NCI-H510A (cell line): ENCODE measurements around the gene SLC22A1.
"Not testable (repeated sequence)": the region's sequence is repeated elsewhere in the genome, so short reads cannot be mapped to it uniquely, and the experiment has no call there.

Source experiments
- DNase-seq: peaks from one replicate; lab custom pipeline; 2025; lab: John Stamatoyannopoulos, UW

Gene SLC22A1

DNA sequence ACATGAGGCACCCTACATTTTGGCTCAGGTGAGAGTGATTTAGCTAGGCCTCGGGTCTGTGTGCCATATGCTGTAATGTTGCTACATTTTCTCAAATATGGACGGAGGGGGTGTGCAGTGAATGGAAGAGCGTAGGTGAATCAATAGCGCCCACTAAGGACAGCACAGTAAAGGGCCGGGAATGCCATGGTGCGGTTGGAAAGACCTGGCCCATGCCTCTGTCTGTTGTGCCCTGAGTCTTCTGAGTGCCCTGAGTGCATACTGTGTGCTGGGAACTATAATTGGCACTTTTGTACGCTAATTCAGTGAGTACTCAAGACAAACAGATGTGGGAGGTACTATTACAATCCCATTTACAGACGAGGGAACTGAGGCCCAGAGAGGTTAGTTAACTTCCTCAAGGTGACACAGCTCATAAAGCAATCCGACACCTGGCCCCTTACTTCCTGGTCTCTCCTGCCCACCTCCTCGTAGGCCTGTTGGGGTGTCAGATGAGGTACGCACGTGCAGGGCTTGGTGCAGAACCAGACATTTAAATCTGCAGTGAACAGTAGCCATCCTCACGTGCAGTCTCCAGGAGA is 17.3 kb downstream of the SLC22A1 start:
- DNase-seq: no peak

DNA sequence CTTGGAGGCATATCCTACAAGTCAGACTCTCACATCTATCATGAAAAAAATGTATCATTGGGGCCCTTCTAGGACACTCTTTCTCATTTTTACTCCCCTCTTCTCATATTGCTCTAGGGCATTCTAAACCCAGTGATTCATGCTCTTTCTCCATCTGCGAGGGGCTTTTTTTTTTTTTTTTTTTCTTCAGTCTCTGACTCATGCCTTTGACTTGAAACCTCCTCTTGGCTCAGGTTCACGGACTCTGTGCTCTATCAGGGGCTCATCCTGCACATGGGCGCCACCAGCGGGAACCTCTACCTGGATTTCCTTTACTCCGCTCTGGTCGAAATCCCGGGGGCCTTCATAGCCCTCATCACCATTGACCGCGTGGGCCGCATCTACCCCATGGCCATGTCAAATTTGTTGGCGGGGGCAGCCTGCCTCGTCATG is 17.8 kb downstream of the SLC22A1 start:
- DNase-seq: no peak

DNA sequence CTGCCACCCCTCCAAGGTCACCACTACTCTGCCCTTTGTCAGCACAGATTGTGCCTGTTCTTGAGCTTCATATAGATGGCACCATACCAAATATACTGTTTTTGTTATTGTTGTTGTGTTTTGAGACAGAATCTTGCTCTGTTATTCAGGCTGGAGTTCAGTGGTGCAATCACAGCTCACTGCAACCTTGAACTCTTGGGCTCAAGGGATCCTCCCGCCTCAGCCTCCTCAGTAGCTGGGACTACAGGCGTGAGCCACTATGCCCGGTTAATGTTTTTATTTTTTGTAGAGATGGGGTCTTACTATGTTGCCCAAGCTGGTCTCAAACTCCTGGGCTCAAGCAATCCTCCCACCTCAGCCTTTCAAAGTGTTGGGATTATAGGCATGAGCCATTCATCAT is 18.9 kb downstream of the SLC22A1 start:
- not testable (repeated sequence) for DNase-seq

DNA sequence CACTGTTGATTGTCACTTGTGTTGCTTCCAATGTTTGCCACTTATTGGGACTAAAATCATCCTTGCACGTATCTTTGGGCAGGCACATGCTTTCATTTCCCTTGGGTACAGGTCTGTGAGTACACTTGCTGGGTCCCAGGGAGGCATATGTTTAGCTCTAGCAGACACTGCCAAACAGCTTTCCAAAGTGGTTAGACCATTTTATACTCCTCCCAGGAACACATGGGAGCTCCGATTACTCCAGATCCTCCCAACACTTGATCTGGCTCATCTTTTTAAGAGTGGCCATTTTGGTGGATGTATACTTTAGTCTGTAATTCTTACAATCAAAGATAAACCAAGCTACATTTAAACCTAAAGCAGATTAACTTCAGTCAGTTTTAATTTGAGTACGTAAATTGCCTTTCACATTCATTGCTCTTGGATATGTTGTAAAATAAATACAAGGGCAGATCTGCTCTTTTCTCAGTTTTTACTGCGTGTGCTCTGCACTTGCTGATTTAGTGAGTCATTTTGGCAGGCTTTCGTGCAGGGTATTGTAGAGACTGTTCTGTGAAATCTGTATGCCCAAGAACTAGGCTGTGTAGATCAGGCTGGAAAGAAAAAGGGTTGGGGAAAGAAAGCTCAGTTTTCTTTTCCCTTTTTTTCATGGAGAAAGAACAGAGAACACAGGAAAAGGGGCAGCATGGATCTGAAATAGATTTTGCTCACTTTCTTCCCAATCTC is 19.5 kb downstream of the SLC22A1 start:
- DNase-seq: no peak

DNA sequence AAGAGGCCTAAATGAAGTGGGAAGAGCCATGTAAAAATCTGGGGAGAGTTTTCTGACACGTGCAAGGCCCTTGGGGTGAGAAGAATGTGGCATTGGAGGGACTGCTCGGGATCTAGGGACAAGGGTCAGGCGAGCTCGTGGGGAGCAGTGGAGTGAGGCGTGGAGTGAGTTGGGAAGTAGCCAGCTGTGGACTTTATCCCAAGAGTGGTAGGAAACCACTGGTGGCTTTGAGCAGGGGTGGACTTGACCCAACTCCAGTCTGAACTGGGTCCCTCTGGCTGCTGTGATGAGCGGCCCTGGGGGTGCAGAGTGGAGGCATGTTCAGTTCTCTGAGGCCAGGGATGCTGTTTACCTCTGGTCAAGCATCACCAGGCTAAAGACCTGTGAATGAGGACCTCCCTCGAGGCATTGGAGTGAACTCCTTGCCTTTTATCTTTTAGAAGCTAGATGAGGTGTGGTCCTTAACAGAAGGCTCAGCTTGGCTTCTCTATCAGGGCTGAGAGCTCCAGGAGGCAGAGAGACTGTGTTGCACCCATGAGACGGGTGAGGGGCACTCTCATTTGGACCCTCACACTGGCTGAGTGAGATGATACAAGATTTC is 20.6 kb downstream of the SLC22A1 start:
- DNase-seq: no peak

DNA sequence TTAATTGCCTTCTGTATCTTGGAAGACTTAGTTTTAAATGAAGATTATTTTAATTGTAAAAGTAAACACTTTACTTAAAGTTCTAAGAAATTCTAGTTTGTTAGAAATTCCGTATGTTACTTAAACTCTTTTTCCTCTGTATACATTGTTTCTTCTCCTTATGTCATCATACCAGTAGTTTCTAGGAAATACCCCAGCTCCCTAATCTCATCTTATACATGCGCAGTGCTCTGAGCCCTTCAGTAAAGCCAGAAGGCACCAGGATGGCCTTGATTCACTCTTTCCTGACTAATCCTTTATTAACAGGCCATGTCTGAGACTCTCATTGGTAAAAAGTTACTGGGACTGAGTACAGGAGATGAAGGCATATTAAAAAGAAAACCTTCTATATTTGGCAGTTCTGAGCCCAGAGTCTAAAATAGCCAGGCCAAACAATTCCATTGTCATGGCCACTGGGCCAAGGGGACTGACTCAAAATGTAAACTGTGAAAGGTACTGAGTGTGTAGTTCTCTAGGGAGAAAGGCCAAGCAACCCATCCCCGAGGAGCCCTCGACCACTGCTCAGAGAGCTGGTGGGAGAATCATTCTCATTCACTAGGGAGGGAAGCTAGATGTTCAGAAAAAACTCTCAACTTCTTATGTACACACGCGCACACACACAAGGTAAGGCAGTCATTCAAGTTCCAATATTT is 25.0 kb downstream of the SLC22A1 start:
- no peak for DNase-seq

DNA sequence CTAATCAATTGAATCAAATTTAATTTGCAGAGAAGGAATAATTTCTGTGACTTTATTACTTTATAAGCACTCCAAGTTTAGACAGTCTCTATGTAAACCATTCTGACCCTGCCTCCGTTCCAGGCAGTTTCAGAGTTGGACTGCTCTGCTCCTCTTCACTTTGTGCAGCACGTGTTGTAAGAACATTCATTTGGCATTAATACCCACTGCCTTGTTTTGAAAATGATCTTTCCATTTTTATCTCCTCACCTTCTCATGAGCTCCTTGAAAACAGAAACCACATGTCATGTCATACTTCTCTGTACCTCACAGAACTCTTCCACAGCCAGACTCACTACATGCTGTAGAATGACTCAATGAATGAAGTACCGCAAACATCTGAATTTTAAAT is 25.5 kb downstream of the SLC22A1 start:
- no peak for DNase-seq

DNA sequence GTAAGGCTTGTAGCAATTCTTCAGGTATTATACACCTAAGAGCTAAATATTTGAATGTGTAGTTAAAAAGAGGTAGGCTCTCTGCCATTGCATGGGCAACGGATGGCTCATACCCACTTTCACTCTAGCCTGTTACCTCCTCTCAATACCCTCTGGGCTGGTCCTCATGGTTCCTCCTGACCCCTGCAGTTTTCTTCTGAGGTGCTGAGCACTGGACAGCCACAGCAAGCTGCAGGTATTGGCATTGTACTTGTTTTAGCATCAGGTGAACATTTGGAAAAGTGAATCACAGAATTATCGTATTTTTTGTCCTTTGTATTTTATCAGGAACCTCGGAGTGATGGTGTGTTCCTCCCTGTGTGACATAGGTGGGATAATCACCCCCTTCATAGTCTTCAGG is 32.9 kb downstream of the SLC22A1 start:
- DNase-seq: no peak

DNA sequence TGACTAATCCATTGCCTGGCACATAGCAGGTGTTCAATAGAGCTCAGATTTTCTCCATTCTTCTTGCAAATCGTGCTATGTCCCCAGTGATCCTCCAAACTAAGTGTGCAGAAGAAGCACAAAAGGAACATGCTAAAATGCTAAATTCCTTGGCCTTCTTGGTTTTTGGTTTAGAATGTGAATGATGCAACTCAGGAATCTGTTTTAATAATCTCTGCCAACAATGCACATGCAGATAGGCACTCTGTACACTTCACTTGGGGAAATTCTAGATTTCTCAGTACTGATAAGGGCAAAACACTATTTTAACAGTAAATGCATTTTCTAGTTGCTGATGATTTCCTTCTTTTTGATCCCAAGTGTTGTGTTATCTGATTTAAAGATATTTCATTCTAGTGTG is 35.2 kb downstream of the SLC22A1 start:
- DNase-seq: no peak

DNA sequence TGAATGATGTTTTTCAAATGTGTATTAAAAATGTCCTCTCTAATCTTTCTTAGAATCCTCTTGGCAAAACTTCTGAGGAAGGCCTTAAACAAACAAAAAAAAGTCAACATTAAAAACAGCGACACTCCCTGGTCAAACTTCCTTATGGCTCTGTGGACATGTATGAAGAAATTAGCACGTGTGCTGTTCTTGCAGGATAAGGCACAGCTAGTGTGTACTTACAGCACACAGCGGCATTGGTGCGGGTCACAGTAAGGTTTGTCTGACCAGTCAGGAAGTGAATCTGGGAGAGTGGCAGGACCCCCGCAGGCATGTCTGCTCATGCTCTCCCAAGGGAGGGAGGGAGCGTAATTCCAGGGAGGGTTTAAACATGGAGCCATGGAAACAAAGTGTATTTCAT is 38.8 kb downstream of the SLC22A1 start:
- DNase-seq: no peak

DNA sequence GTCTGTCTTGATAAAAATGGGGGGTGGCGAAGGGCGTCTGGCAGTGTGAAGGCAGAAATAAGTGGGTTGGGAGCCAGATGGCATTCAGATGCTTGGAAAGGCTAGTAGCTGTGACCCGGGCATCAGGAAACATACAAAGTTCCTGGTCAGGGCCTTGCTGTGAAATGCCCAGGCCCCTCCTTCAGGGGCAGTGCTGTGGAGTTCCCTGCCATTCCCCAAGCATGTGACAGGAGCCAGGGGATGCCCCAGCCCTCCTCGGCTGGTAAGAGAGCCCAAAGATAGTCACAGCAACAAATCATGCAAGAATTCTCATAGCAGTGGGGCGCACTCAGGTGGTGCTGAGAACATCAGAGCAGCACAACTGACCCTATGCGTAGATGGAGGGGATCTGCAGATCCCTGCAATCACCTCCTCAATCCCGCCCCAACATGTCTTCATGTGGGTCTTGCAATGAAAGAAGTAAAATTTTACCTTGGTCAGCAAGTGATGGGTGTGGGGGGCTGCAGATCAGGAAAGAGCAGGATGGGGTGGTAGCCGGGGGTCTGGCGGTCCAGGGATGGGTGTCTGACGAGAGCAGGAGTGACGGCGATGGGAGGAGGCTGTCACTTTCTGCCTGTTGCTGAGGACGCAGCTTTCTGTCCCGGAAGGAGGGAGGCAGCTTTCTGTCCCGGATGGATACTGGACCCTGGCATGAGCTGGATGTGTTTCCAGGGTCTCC is 39.5 kb downstream of the SLC22A1 start:
- DNase-seq: no peak

DNA sequence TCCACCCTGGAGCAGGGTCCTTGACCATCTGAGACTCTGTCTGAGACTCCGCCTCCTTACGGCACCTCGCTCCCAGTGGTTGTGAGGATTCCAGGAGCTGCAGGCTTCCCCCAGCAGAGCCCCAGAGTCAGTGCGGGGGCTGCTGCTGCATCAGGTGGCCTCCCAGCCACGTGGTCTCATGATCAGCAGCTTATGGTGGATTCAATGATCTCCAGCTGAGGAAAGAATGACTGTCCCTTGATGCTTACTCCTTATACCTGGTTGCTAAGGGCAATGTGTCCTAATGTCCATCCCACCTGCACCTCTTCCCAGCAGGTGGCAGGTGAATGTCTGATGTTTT is 40.0 kb downstream of the SLC22A1 start:
- no peak for DNase-seq

DNA sequence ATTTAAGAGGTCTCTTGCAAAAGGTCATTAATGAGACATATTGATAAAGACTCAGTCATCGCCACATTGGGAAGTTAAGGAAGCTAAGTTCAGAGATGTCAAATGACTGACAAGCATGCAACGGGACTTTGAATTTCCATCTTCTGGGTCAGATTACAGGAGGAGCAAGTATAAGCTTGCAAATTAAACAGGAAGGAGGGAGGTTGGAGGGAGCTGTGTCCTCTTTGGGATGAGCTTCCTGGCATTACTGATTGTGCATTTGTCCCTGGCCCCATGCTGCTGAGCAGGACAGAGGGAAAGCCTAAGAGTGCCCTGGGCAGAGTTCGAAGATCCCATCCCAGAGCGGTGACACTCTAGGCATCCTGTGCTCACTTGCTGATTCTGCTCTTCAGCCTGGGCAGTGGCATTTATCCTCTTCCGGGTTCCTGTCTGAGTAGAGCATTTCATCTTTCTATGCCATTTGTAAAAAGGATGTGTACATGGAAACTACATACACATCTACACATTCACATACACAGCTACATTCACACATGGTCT is 40.5 kb downstream of the SLC22A1 start:
- no peak for DNase-seq

DNA sequence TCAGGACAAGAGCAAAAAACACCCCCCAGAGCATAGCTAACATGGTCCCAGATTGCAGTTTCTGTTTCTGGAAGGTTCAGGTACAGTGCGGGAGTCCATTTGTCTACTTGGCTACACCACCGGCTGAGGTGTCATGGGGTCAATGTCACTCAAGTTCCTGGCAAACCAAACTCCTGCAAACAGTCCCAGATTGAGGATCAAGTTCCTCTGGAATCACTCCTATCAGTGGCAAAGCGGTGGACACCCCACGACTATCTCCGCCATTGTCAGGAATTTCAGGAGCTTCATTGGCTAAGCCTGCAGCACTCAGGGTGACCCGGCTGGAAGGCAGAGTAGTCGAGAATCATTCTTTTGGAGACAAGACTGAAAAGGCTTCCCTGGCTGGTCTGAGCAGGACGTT is 41.8 kb downstream of the SLC22A1 start:
- no peak for DNase-seq

DNA sequence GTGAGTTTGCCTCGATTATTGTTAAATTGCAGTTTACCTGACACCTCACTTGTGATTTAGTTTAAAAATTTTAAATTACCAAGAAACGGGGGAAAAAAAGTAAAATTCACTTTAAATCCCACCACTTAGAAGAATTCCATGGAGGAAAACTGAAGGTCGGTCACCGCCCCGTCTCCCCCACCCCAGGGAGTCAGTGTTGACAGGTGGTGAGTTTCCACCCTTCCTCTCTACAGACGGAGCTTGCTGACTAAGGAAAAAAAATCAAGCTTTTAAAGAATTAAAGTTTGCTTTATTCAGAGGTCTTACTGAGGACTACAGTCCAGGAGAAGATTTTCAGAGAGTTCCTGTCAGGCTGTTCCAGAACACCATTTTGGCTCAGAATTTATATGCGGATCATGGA is 42.3 kb downstream of the SLC22A1 start:
- DNase-seq: no peak

DNA sequence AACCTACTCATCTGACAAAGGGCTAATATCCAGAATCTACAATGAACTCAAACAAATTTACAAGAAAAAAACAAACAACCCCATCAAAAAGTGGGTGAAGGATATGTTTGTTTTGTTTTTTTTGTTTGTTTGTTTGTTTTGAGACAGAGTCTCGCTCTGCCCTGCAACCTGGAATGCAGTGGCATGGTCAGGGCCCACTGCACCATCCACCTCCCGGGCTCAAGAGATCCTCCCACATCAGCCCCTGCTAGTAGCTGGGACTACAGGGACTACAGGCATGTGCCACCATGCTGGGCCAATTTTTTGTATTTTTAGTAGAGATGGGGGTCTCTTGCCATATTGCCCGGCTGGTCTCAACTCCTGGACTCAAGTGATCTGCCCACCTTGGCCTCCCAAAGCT is 44.3 kb downstream of the SLC22A1 start:
- DNase-seq: not testable (repeated sequence)

DNA sequence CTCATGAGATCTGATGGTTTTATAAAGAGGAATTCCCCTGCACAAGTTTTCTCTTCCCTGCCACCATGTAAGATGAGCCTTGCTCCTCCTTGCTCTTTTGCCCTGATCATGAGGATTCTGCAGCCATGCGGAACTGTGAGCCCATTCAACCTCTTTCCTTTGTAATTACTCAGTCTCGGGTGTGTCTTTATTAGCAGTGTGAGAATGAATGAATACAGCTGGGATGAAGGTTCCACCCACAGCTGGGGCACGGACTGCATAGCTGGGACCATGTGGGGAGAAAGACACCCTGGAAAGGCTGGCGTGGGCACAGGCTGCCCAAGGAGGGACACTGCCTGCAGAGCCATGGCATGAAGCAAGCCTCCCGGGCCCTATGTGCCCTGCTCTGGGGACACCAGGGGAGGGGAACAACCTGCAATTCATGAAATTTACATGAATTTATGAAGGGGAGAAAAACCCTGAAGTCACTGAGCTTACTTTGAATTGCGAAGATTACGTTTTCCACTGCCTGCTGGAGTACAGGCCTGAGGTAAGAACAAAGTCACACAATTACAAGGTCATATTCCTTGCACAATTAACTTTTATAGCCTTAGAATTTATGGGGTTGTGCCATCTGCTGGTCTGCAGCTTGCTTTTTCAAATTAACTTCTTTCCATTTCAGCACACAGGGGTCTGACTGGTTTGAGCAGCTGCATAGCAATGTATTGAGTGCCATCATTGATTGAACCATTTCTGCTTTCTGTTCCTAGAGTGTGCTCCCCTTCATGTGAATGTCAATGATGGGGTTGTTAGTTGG is 46.2 kb downstream of the SLC22A1 start:
- no peak for DNase-seq

DNA sequence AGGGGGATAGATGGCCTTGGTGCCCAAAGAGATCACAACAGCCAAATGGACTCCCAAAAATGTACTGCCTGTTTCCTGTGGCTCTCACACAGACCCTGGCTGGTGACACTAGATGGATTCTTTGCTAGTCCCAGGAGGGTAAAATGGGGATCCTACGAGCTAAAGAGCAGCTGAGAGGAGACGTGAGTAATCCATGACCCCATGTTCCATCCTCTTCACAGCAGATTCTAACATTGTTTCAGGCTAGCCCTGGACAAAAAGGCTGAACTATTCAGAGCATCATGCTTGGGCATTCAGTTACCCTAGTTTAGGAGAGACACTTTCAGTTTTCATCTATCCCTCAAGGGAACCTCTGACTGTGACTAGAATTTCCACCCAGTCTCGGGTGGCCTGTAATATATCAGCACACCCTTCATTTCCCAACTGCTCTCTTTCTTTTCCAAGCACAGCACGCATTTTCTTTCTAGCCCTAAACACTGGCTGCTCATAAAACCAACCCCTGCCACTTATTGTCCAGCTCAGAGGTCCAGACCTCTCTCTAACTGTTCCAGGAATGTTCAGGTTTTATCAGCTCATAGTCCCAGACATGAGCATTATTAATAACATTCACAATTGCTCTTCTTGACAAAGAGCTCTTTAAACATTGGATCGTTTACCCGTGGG is 48.5 kb downstream of the SLC22A1 start:
- DNase-seq: no peak

DNA sequence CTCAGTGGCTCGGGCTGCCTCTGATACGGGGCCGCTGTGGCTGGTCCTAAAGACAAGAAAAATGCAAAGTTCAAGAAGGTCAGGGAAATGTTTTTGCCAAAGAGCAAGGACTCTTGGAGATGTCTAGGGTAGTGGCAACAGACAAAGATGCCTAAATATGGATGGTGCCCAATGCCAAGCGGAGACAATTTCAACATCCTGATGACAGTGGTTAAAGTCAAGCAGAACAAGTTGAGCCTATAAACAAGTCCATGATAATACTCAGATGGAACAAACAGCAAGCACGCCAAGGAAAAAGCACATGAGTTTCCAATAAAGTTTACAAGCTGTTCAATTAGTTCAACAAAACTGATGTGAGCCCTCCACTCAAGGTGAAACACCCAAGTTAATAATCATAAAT is 51.1 kb downstream of the SLC22A1 start:
- no peak for DNase-seq

DNA sequence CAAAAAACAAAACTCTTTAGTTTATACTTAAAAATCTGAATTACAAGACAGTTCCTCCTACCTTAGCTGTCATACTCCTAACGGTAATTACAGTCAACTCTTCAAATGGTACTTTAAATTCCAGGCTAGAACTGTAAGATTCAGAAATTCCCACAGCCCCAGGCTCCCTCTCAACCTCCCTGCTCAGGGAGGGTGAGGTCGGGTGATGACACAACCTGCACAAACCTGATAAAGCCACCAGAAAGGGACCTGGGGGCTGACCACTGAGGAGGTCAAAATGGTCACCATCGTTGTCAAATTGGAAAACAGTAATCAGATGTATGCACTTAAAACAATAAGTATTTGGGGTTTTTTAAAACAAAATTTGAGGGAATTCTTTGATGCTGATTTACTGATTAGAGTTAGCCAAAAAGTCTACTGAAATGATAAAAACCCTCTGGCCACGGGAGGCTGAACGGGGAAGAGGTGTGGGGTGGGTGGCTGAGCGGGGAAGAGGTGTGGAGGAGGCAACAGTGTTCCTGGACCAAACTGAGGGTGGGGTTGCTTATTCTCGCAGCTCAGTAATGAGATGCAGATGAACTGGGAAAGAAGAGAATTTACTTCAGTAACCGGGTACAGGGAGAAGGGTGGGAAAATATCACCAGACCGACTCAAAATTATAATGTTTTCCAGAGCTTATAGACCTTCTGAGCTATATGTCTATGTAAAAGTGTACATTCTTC is 52.4 kb downstream of the SLC22A1 start:
- no peak for DNase-seq
